DND-41 (cell line): Measurements from ENCODE around the gene FOXO6.

Experiments
- EZH2 ChIP-seq: IDR thresholded peaks from 3 replicates; pipeline ENCODE4 v1.6.1; 2012; ENCODE audit warnings: borderline replicate concordance, low read depth, mild to moderate bottlenecking, moderate library complexity, low read length, inconsistent platforms; ENCODE audit not compliant: severe bottlenecking
- TF ChIP-seq, protein P1 (sequence below): IDR thresholded peaks from 2 replicates; pipeline ENCODE4 v1.5.1; 2012; ENCODE audit warnings: borderline replicate concordance, low read length, moderate library complexity, mild to moderate bottlenecking; ENCODE audit not compliant: poor library complexity, severe bottlenecking; ENCODE audit errors: extremely low read depth

DNA sequence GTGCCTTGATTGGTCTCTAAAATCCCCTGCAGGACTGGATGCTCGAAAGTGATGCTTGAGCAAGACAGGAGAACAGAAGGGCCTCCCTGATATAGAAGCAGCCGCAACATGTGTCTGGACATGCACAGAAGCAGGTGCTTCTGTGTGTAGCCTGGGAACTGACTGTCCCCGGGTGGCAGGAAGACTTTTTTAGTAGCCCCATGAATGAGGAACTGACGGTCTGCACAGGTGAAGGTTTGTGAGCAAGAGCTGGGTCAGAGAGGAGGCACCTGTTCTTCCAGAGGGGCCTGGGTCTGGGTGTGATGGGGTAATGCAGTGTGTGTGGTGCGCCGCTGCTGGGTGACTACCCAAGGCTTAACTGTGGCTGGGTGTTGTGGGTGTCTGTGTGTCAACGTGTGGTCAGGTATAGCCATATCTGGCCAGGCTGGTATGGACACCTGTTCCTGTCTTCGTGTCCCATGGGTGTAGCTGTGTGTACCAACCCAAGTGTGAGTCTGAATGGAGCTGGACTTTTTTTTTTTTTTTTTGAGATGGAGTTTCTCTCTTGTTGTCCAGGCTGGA, 39.1 kb upstream of the FOXO6 start:
- no peak for TF ChIP-seq EZH2
- TF ChIP-seq, protein P1, sequence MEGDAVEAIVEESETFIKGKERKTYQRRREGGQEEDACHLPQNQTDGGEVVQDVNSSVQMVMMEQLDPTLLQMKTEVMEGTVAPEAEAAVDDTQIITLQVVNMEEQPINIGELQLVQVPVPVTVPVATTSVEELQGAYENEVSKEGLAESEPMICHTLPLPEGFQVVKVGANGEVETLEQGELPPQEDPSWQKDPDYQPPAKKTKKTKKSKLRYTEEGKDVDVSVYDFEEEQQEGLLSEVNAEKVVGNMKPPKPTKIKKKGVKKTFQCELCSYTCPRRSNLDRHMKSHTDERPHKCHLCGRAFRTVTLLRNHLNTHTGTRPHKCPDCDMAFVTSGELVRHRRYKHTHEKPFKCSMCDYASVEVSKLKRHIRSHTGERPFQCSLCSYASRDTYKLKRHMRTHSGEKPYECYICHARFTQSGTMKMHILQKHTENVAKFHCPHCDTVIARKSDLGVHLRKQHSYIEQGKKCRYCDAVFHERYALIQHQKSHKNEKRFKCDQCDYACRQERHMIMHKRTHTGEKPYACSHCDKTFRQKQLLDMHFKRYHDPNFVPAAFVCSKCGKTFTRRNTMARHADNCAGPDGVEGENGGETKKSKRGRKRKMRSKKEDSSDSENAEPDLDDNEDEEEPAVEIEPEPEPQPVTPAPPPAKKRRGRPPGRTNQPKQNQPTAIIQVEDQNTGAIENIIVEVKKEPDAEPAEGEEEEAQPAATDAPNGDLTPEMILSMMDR, result no peak
